Measurements from ENCODE around the gene GPBP1. TPM values are rescaled to one million over a fixed set of nuclear protein-coding genes. Genes with fewer than 3 reads are reported as not detected.

GPBP1 gene
- total and polyA plus RNA-seq, 2 of the 4 experiments (the other 2 are of a cell fraction): 24.3 to 29.2 TPM

GRCh38 chr5:57209316-57210040 is 35.6 kb downstream of the GPBP1 start:
- peak overlapping the region; percentile 1; the same call in 1 of the 2 replicates for H3K4me2 ChIP-seq (ENCODE audit: low read depth, low read length)
- H2AK9ac ChIP-seq (replicated peaks; ENCODE audit: low read depth, low read length, poor library complexity): no peak overlapping the region
- no peaks in the 10 kb centered on the region for H3K27me3 ChIP-seq (ENCODE audit: control insufficient read depth, insufficient read depth, low read length)
- WGBS, 2 experiments (ENCODE audit: extremely low coverage in 2 of 2, insufficient read length in 1 of 2): no CpG with 5 or more reads among the region's 2 CpGs
- no peak overlapping the region for H4K91ac ChIP-seq (ENCODE audit: insufficient read depth, low read depth, low read length)
- 0 out of 2 replicates have a peak, but pooled peaks cover 2% of the 10 kb centered on the region for H3K9me3 ChIP-seq (ENCODE audit: control insufficient read depth, insufficient read depth, low read length)
- H3K36me3 ChIP-seq (ENCODE audit: control insufficient read depth, insufficient read depth, low read length): peaks cover 3% of the 10 kb centered on the region; the same call in 1 of the 2 replicates
- no peak overlapping the region for H2BK20ac ChIP-seq (ENCODE audit: low read depth, low read length)
- intact Hi-C loops (cut with micrococcal nuclease) (no loop called here), in situ Hi-C loops (cut with MboI; ENCODE audit: low sequenced_read_pairs) (loop anchor here (25.0 kb wide), 2 partner anchors 947 to 1247 kb away; no protein-coding TSS in a partner anchor), dilution Hi-C loops (cut with HindIII; ENCODE audit: low sequenced_read_pairs, unreplicated experiment) (no loop called here)
- POLR2A ChIA-PET (ENCODE audit: unreplicated experiment): no interaction called here
- no peak overlapping the region for H3K4ac ChIP-seq (ENCODE audit: low read depth, low read length)
- no peak overlapping the region for H4K5ac ChIP-seq (ENCODE audit: low read depth, low read length)
- no peak overlapping the region for H3K23ac ChIP-seq (ENCODE audit: low read depth, low read length)
- peaks cover 18% of the 10 kb centered on the region for H3K9me1 ChIP-seq (ENCODE audit: insufficient read depth, low read length)
- H4K20me1 ChIP-seq (ENCODE audit: insufficient read depth, low read length): peaks cover 69% of the 10 kb centered on the region
- H3K79me1 ChIP-seq (ENCODE audit: low read depth in 1 of 2, low read length in 2 of 2): peaks cover 16 to 68% of the 10 kb centered on the region in 2 experiments
- no peak overlapping the region for H3K9ac ChIP-seq (ENCODE audit: low read depth, low read length)
- no peak overlapping the region for H2AFZ ChIP-seq (replicated peaks; ENCODE audit: low read length, poor library complexity)
- no peak overlapping the region for H4K8ac ChIP-seq (ENCODE audit: low read depth in 2 of 2, low read length in 2 of 2)
- no peak overlapping the region for H3K56ac ChIP-seq (ENCODE audit: extremely low read depth, insufficient read depth, low read length)
- no peak overlapping the region for H2AK5ac ChIP-seq (ENCODE audit: low read depth, low read length)
- H3K18ac ChIP-seq (ENCODE audit: low read depth, low read length): peak overlapping the region; percentile 41; the same call in 1 of the 2 replicates
- ATAC-seq (ENCODE audit: low read depth) (peak; percentile 54), DNase-seq (peak; percentile 28)
- H3K4me3 ChIP-seq (ENCODE audit: insufficient read depth, low read depth, low read length): no peak overlapping the region
- TF ChIP-seq CHD1 (IDR thresholded peaks at IDR 0.05; ENCODE audit: low read depth, low read length) (no peak), POLR2A (IDR thresholded peaks at IDR 0.05; ENCODE audit: low read depth, low read length) (no peak), CEBPB (IDR thresholded peaks at IDR 0.05; ENCODE audit: low read depth, low read length) (no peak), RFX5 (IDR thresholded peaks at IDR 0.05; ENCODE audit: low read depth, low read length) (no peak), MAFK (IDR thresholded peaks at IDR 0.05; ENCODE audit: low read depth, low read length) (no peak)
- TF ChIP-seq, protein P1, sequence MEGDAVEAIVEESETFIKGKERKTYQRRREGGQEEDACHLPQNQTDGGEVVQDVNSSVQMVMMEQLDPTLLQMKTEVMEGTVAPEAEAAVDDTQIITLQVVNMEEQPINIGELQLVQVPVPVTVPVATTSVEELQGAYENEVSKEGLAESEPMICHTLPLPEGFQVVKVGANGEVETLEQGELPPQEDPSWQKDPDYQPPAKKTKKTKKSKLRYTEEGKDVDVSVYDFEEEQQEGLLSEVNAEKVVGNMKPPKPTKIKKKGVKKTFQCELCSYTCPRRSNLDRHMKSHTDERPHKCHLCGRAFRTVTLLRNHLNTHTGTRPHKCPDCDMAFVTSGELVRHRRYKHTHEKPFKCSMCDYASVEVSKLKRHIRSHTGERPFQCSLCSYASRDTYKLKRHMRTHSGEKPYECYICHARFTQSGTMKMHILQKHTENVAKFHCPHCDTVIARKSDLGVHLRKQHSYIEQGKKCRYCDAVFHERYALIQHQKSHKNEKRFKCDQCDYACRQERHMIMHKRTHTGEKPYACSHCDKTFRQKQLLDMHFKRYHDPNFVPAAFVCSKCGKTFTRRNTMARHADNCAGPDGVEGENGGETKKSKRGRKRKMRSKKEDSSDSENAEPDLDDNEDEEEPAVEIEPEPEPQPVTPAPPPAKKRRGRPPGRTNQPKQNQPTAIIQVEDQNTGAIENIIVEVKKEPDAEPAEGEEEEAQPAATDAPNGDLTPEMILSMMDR (conservative IDR thresholded peaks at IDR 0.05; ENCODE audit: low read depth, low read length): no peak
- H2BK5ac ChIP-seq (ENCODE audit: low read depth, low read length, poor library complexity, severe bottlenecking): no peak overlapping the region
- H3K4me1 ChIP-seq (ENCODE audit: control insufficient read depth, insufficient read depth, low read length): peaks cover 7% of the 10 kb centered on the region
- no peak overlapping the region for H3K14ac ChIP-seq (replicated peaks; ENCODE audit: low read depth, low read length)
- CTCF ChIA-PET: no interaction called here
- H3K27ac ChIP-seq (ENCODE audit: insufficient read depth, low read length): no peak overlapping the region
- H2BK15ac ChIP-seq (ENCODE audit: low read depth, low read length): no peak overlapping the region
- no peak overlapping the region for H2BK120ac ChIP-seq (ENCODE audit: low read depth, low read length)
- no TSS peak for BruUV-seq (replicated peaks)
